Stimulated activated effector memory CD8-positive, alpha-beta T cell treated with anti-CD3 and anti-CD28 coated beads, Interleukin-12 subunit alpha, Interleukin-12 subunit beta, amount 100 ng/mL, for 72 hours (primary cell): ENCODE measurements around the gene KCNQ1OT1.
A peak's percentile ranks its signal among the peaks of the same experiment; 100 is the strongest.

Source experiments
- ATAC-seq: fragments of 150-1000 bp; cut with Tn5 transposase; 2 replicates; pipeline ENCODE4 v1.10.0; 2021
- DNase-seq, 2 donors: peaks; one replicate each; pipeline ENCODE4 v3.0.0; 2021 to 2022; ENCODE audit warnings: low spot score in 2 of 2
- H3K27ac Mint-ChIP-seq: one replicate; pipeline ENCODE4 v1.8.0; 2022; ENCODE audit warnings: mild to moderate bottlenecking, mixed read lengths
- H3K36me3 Mint-ChIP-seq: one replicate; pipeline ENCODE4 v1.8.0; 2022; ENCODE audit warnings: mild to moderate bottlenecking, mixed read lengths
- H3K4me1 Mint-ChIP-seq: one replicate; pipeline ENCODE4 v1.8.0; 2022; ENCODE audit warnings: mixed read lengths
- H3K4me3 Mint-ChIP-seq: one replicate; pipeline ENCODE4 v1.8.0; 2022; ENCODE audit warnings: mild to moderate bottlenecking, mixed read lengths
- H3K9me3 Mint-ChIP-seq: one replicate; pipeline ENCODE4 v1.8.0; 2022; ENCODE audit warnings: mixed read lengths

Gene KCNQ1OT1

GRCh38 chr11:2740275-2740940 lies 40.6 kb upstream of the KCNQ1OT1 start:
- Mint-ChIP-seq H3K4me1 (no peaks in the 10 kb centered on the region), H3K27ac (no peak overlapping the region), H3K9me3 (no peaks in the 10 kb centered on the region), H3K36me3 (no peaks in the 10 kb centered on the region), H3K4me3 (no peak overlapping the region)
- DNase-seq (no peak), ATAC-seq (no peak)

DNA sequence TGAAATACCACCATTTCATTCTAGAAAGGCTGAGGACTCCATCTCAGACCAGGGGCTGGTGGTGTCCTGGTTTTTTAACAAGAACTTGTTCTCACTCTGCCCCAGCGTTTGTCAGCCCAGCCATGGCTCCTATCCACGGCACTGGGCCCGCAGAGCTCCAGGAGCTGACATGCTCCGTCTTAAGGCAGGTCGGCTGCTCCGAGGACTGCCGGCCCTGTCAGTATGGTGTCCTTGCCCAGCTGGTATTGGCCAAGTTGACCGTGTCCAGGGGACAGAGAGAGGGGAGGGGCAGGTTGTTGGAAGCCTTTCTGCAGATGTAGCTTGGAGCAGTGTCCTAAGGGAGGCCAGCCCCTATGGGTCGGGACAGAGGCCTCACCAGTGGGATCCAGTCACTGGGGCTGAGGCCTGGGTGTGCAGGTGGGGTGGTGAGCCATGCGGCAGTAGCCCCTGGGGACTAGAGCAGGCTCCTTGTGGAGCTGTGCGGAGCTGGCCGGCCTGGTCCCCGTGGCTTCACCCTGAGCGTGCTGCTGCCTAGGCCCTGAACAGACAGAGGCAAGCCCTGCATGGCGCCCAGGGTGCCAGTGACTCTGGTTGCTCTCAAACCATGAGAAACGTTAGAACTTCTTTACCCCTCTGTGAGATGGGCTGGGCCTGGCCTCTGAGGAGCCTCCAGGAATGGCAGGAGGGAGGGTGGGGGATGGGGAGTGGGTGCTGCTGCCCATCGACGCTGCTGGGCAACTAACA lies 39.9 kb upstream of the KCNQ1OT1 start:
- no peak overlapping the region for H3K4me3 Mint-ChIP-seq
- no peaks in the 10 kb centered on the region for H3K4me1 Mint-ChIP-seq
- DNase-seq (no peak), ATAC-seq (no peak)
- H3K27ac Mint-ChIP-seq = no peak overlapping the region
- H3K9me3 Mint-ChIP-seq = no peaks in the 10 kb centered on the region
- no peaks in the 10 kb centered on the region for H3K36me3 Mint-ChIP-seq

GRCh38 chr11:2738551-2739431 lies 39.0 kb upstream of the KCNQ1OT1 start:
- H3K4me1 Mint-ChIP-seq = no peaks in the 10 kb centered on the region
- ATAC-seq (no peak), DNase-seq (no peak)
- no peaks in the 10 kb centered on the region for H3K36me3 Mint-ChIP-seq
- no peaks in the 10 kb centered on the region for H3K9me3 Mint-ChIP-seq
- no peak overlapping the region for H3K27ac Mint-ChIP-seq
- no peak overlapping the region for H3K4me3 Mint-ChIP-seq

GRCh38 chr11:2737866-2738265 lies 38.1 kb upstream of the KCNQ1OT1 start:
- H3K4me3 Mint-ChIP-seq = no peak overlapping the region
- no peaks in the 10 kb centered on the region for H3K4me1 Mint-ChIP-seq
- no peak overlapping the region for H3K27ac Mint-ChIP-seq
- DNase-seq (no peak), ATAC-seq (no peak)
- no peaks in the 10 kb centered on the region for H3K9me3 Mint-ChIP-seq
- no peaks in the 10 kb centered on the region for H3K36me3 Mint-ChIP-seq

- H3K4me3 Mint-ChIP-seq = no peak overlapping the region
- ATAC-seq (no peak), DNase-seq (no peak)
- no peaks in the 10 kb centered on the region for H3K9me3 Mint-ChIP-seq
- H3K27ac Mint-ChIP-seq = no peak overlapping the region
- H3K4me1 Mint-ChIP-seq = no peaks in the 10 kb centered on the region
- no peaks in the 10 kb centered on the region for H3K36me3 Mint-ChIP-seq
Measured at GRCh38 chr11:2737226-2737590, 37.4 kb upstream of the KCNQ1OT1 start.

DNA sequence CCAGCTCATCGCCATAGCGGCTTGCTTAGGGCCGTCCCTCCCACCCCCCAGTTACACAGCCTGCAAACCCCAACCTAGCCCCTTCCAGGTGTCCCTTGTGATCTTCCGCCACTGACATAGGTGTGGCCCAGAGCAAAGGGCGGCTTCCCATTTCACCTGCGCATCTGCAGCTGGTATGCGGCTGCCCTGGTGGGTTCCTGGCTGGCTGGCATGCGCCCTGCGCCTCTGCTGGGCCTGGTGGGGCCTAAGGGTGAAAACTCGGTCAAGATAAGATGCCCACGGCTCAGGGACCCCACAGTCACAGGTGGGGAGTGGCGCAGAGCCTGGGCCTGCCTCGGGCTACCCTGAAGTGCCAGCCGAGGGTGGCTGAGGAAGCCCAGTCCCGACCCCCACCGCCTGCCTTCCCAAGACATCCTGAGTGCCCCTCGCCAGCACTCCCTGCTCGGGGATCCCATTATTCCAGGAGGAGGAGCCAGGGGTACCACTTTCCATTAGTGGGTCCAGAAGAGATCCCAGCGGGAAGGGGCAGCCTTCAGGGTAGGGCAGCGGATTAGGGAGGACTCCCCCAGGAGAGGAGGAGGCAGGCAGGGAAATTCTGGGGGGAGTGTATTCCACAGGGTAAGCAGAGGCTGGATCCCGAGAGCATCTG lies 36.9 kb upstream of the KCNQ1OT1 start:
- H3K9me3 Mint-ChIP-seq = no peaks in the 10 kb centered on the region
- no peaks in the 10 kb centered on the region for H3K36me3 Mint-ChIP-seq
- DNase-seq (no peak), ATAC-seq (no peak)
- no peak overlapping the region for H3K27ac Mint-ChIP-seq
- H3K4me1 Mint-ChIP-seq = no peaks in the 10 kb centered on the region
- no peak overlapping the region for H3K4me3 Mint-ChIP-seq

DNA sequence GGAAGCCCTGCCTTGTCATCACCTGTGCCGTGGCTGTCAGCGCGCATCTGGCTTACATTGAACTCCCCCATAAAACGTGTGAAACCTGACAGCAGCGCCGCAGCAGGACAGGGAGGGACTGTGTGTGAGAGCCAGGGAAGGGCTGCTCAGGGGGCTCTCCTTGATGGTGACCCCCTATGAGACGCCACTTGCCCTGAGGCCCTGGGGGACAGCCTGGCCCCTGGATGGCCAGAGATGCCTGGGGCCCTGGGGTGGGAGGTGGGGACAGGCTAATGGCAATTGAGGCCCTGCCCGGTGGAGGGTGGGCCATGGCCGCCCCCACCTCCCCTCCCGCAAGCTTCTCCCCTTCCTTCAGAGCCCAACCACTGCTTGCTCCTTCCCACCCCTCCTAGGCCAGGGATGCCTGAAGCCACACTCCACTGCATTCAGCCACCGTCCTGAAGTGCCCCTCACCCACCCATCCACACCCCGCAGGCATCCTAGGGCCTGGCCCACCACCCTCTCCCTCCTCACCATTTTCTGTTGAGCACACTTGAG lies 35.3 kb upstream of the KCNQ1OT1 start:
- no peaks in the 10 kb centered on the region for H3K36me3 Mint-ChIP-seq
- H3K4me3 Mint-ChIP-seq = no peak overlapping the region
- ATAC-seq = no peak
- H3K9me3 Mint-ChIP-seq = no peaks in the 10 kb centered on the region
- no peaks in the 10 kb centered on the region for H3K4me1 Mint-ChIP-seq
- DNase-seq = no peak
- no peak overlapping the region for H3K27ac Mint-ChIP-seq

- H3K4me3 Mint-ChIP-seq = no peak overlapping the region
- no peaks in the 10 kb centered on the region for H3K9me3 Mint-ChIP-seq
- peak overlapping the region; percentile 53 for H3K27ac Mint-ChIP-seq
- no peak for DNase-seq
- no peak for ATAC-seq
- H3K4me1 Mint-ChIP-seq = no peaks in the 10 kb centered on the region
- H3K36me3 Mint-ChIP-seq = no peaks in the 10 kb centered on the region
Measured at GRCh38 chr11:2734181-2735052, 34.6 kb upstream of the KCNQ1OT1 start.

GRCh38 chr11:2732940-2733628 lies 33.3 kb upstream of the KCNQ1OT1 start:
- no peaks in the 10 kb centered on the region for H3K9me3 Mint-ChIP-seq
- DNase-seq (no peak), ATAC-seq (no peak)
- H3K27ac Mint-ChIP-seq = no peak overlapping the region
- no peak overlapping the region for H3K4me3 Mint-ChIP-seq
- no peaks in the 10 kb centered on the region for H3K4me1 Mint-ChIP-seq
- H3K36me3 Mint-ChIP-seq = no peaks in the 10 kb centered on the region

GRCh38 chr11:2732261-2732939 lies 32.6 kb upstream of the KCNQ1OT1 start:
- no peak overlapping the region for H3K27ac Mint-ChIP-seq
- no peaks in the 10 kb centered on the region for H3K9me3 Mint-ChIP-seq
- ATAC-seq = no peak

GRCh38 chr11:2731130-2732125 lies 31.6 kb upstream of the KCNQ1OT1 start:
- Mint-ChIP-seq H3K36me3 (no peaks in the 10 kb centered on the region), H3K9me3 (no peaks in the 10 kb centered on the region), H3K4me3 (no peak overlapping the region), H3K4me1 (peaks cover 4% of the 10 kb centered on the region), H3K27ac (no peak overlapping the region)
- no peak for ATAC-seq
- DNase-seq = no peak

More at GRCh38 chr11:2732261-2732939, 32.6 kb upstream of the KCNQ1OT1 start:
- no peaks in the 10 kb centered on the region for H3K36me3 Mint-ChIP-seq
- no peak overlapping the region for H3K4me3 Mint-ChIP-seq
- no peaks in the 10 kb centered on the region for H3K4me1 Mint-ChIP-seq
- DNase-seq = no peak

- H3K4me3 Mint-ChIP-seq = no peak overlapping the region
- peaks cover 4% of the 10 kb centered on the region for H3K4me1 Mint-ChIP-seq
- no peak overlapping the region for H3K27ac Mint-ChIP-seq
Measured at GRCh38 chr11:2730272-2731129, 30.7 kb upstream of the KCNQ1OT1 start.

More at GRCh38 chr11:2730272-2731129, 30.7 kb upstream of the KCNQ1OT1 start:
- H3K9me3 Mint-ChIP-seq = no peaks in the 10 kb centered on the region
- H3K36me3 Mint-ChIP-seq = no peaks in the 10 kb centered on the region
- DNase-seq = no peak
- no peak for ATAC-seq
